GM18526 (cell line): Measurements from ENCODE around the gene ENAH.

ENCODE experiments used
- POLR2A ChIP-seq: IDR thresholded peaks from 3 replicates; pipeline ENCODE4 v1.6.1; 2011; ENCODE audit not compliant: insufficient read length; ENCODE audit errors: extremely low read depth

The ENAH gene

DNA sequence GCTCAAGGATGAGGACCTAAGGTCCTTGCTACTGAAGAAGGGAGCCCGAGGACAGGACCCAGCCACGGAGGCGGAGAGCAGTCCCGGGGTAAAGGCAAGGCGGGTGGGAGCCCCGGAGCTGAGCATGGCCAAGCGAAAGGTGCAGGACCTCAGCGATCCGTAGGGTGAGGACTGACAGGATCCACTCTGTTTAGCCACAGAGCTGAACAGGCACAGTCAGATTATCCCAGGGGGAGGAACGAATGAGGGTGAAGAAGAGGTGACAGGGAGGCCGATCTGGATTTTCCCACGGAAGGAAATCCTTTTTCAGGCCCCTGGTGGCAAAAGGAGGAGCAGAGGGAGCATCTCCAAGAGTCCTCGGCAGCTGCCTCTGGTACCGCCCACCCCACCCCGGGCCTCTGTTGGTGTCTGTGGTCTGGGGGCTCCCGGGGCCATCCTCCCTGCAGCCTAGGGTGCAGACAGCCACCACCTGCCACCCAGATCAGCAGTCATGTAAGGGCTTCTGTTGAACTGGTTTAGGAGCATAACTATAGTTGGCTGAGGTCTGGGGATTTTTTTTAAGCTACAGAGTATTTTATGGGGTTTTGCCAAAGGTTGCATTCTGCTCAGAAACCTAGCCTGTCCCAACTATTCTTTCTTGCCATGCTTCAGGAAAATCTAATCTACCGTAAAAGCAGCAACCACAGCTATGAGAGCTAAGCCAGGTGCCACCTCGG, 192.7 kb downstream of the ENAH start:
- no peak for TF ChIP-seq POLR2A

DNA sequence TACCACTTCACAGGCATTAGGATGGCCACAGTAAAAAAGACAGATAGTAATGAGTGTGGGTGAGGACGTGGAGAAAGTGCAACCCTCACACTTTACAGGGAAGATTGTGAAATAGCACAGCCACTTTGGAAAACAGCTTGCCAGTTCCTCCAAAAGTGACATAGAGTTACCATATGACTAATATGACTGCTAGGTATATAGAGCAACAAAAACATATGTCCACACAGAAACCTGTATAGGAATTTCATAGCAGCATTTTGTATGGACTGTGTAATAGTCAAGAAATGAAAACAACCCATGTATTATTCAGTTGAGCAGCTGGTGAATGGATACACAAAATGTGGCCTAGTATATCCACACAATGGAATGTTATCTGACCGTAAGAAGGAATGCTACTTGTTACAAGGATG, 194.7 kb downstream of the ENAH start:
- TF ChIP-seq POLR2A, result no peak

DNA sequence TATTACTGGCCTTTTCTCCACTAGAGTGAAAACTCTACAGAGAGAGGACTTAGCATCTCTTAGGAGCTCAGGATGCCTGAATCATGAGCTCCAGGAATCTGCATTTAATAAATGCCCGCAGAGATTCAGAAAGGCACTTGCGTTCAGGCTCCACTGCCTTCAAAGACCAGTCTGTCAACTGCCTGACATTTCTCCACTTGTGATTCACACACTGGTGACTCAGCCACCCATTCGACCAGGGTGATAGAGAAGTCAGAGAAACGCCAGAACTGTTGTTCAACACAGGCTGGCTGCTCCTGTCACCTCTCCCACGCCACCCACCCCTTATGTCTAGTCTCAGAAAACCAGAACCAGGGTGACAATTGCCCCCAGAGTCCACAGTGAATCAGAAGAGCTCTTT, 198.2 kb downstream of the ENAH start:
- TF ChIP-seq POLR2A, result no peak

DNA sequence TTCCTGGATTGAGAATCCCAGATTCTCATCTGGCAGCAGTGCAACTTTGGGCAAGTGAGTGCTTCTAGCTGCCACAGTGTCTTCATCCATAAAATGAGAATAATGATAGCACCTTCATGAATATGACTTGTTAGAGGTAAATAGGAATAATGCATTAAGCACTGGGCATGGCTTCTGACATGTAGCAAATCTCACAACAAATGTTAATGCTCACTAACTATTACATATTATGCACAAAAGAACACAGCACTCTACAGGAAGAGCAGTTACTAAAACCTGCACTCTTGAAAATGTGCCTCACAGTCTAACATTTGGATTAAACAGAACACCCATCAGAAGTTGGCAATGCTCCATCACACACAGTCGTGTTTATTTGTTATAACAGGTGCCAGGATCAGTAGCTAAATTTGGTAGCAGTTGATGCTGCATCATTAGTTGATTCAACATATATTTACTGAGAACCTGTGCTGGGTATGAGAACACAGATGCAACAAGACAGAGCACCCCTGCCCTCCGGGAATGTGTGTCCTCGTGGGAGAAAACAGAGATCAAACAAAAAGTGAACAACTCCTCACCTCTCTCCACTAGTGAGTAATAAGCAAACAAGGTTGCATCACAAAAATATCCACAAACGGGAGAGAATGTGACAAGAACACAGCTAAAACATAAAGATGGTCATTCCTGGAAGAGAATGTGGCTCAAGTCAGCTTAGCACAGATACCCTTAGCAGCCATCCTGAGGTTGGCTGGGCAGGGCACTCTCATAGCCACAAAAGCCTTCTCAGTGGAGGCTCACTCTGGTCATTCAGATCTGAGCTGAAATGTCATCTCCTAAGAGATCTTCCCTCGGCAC, 198.9 kb downstream of the ENAH start:
- TF ChIP-seq POLR2A, result no peak

DNA sequence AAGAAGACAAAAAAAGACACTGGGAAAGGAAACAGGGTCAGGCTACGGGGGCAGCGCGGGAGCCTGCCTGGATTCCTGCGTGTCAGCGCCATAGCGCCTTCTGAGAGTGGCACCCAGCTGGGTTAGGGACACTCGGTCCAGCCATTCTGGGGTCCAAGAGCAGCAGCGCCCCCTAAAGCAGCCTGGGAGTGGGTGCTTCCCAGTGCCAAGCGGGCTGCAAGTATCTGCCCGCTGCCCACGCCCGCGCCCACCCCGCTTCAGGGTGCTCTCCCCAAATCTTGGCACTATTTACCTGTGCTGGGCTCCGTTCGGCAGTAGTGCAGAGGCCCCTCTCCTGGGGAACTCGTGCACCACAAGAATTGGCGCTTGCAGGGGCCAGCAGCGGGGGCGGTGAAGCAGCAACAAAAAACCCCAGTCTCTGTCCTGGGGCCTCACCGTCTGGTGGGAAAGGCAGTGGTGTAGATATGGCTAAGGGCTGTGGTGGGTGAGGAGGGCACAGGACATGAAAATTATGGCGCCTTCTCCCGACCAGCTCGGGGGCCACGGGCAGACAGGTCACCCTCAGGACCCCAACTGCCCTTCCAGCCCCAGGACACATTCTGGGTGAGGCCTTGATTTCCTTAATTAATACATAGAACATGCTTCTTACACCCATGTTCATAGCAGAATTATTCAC, 200.9 kb downstream of the ENAH start:
- no peak for TF ChIP-seq POLR2A

DNA sequence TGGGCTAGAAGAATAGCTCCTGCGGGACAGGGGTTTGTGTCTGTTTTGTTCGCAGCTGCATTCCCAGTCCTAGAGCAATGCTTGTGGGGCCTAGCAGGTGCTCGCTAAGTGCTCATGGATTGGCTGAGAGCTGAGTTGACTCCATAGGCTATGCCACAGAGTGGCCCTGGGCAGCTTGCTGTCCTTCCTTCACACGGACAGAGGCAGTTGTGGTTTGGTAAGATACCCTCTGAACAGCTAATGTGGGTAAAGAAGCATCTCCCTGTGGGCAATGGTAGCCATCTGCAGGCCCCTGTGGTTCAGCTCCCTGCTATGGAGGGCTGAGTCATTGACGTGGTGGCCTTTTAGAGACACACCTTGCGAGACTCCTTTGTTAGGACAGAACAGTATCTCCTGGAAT, 201.6 kb downstream of the ENAH start:
- no peak for TF ChIP-seq POLR2A

DNA sequence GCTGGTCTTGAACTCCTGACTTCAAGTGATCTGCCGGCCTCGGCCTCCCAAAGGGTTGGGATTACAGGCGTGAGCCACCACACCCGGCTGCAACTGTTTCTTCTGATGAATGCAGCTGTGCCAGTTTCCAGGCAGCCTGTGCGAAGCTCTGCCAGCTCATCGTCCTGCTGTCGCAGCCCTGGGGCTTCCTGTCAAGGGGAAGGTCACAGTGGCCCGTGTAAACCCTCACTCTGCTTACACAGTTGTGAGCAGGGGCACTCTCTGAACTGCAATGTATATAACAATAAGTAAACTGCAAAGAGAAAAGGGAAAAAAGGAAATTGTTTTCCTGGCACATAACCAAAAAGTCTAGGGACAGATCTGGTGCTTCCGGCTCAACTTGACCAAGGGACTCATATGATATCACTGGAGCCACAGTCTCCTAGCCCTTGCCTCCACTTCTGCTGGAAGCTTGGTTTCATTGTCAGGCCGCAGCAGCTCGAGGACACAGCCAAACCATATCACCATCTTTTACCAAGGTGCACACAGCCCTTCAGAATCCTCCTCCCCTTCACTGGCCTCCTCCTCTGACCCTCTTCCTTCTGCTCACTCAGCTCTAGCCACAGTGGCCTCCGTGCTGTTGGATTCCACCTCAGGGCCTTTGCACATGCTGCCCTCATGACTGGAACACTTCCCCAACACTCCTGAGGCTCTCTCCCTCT, 202.3 kb downstream of the ENAH start:
- no peak for TF ChIP-seq POLR2A

DNA sequence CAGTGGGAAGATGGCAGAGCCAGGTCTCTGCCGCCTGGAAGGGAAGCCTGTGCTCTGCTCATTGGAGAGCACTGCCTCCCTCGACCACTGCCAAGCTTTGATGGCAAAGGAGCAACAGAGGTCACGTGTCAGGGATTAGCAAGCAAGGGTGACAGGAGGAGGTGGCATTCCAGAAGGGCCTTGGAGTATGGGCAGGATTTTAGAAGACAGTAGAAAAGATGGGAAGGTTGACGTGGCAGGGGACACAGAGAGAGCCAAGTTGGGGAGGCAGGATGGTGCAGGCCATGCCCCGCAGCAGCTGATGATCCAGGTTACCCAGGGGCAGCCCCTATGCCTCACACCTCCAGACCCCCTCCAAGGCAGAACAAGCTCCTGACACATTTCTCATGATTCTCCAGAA, 203.1 kb downstream of the ENAH start:
- TF ChIP-seq POLR2A, result no peak

DNA sequence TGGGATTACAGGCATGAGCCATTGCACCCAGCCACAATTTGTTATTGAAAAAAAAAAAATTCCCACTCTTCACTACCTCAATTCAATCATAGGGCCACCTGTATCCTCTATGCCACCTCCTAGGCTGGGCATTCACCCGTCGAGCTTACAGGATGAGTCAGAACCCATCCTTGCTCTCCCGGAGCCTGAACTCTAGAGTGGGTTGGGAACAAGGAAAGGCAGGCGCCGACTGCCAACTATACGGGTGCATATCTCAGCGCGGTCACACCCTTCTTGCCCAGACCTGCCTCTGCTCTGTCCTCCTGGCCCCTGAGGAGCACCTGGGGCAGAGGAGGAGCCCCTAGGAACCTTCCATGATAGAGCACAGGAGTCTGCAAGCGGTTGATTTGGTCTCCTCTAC, 203.7 kb downstream of the ENAH start:
- TF ChIP-seq POLR2A, result no peak

DNA sequence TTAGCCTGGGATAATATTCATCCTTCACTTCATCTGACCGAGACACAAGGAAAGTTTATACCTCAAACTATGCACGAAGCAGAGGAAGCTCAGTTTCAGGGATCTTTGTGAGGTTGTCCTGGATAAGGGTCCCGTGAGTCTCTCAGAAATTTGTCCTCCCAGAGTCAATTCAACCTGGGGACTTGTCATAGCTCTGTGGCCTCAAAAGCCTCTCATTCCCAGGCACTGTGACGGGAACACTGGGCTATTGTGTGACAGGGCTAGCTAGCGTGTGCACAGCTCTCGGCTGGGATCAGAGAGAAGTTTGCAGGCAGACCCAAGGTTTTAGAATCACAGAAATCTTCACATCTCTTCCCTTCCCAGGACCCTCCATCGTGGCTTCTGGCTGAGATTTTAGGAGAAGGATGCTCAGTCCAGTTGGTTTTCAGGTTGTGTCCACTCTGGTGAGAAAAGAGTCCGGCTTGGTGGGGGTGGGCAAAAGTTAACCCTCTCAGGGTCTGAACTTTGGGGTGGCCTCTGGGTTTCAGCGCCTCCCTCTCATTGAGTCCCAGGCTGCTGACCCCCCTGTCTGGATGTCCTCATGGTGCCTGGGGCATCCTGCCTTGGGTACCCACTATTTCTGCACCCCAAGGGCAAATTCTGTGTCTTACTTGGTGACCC, 204.6 kb downstream of the ENAH start:
- no peak for TF ChIP-seq POLR2A

DNA sequence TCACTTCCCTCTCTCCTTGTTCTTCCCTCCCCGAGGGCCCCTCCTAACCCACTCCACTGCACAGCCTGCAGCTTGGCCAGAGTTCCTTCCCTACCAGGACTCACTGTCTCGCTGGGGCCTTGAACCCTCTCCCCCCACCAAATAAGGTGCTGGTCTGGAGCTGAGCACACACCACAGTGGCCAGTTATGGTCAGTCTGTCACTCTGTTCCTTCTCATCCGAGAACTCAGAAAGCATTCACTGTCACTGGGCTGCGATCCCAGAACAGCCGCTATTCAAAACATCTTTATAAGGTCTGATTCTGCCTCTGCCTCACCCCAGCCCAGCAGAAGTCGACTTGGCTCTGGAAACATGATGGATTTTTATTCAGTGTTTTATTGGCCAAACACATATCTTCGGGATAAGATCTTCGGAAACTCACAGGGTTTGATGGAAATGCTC, 205.3 kb downstream of the ENAH start:
- no peak for TF ChIP-seq POLR2A

DNA sequence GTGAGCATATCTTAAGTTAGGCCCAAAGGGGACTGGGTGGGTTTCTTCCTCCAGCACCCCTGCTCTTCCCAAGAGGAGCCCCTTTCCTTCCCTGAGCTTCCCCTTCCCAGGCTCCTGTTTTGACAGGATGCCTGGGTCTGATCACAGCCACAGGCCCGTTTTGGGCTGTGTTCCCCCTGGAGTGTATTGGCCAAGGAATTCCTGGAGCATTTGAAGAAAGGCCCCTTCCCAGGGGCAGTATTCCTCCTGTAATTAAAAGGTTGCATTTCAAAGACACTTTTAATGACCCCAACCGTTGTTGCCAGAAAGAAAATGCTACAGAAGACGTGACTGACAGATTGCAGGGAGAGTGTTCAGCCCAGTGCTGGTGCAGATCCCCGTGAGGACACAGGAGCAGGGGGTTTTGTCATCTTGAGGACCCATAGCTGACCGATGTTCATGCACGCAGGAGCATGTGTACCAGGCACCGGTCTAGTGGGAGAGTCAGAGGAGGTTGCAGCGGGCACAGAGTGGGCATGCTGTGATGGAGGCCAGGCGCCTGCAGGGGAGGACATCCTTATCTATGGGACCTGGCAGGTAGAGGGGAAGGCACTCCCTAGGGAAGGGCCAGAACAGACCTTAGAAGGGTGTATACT, 205.8 kb downstream of the ENAH start:
- no peak for TF ChIP-seq POLR2A

DNA sequence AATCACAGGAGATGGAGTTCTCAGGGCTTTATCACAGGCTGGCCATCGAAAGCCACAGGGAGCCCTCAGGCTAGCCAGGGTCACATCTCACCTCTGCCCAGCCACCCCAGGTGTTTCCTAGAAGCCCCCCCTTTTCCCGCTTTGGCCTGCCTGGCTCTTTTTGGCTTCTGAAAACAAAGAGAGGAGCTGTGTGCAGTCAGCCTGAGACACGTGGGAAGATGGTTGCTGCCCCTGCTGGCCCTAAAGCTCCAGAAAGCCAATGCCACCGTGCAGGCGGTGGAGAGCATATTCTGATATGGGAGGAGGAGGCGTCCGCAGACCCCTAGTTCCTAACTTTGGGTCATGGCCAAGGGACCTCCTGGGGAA, 206.3 kb downstream of the ENAH start:
- TF ChIP-seq POLR2A, result no peak
